Breast epithelium (tissue), 4 donors: ENCODE data around the gene SIK3. TPM values are rescaled to one million over a fixed set of nuclear protein-coding genes. Genes with fewer than 3 reads are reported as not detected.
A peak's percentile ranks its signal among the peaks of the same experiment; 100 is the strongest.

Experiments
- DNase-seq, 2 donors: peaks; one replicate each; pipeline ENCODE4 v3.0.0-alpha.2; 2019; ENCODE audit warnings: low spot score in 2 of 2
- H3K27ac ChIP-seq, 2 donors: fragments of 200-600 bp; sonication (generic) in 1 of 2; one replicate each; pipeline ENCODE4 v1.5.1; 2016 to 2019; ENCODE audit warnings: mild to moderate bottlenecking in 1 of 2
- H3K27me3 ChIP-seq, 2 donors: fragments of 200-600 bp; sonication (generic) in 1 of 2; one replicate each; pipeline versions ENCODE4 v1.5.1 to v1.6.0; 2017 to 2019; ENCODE audit warnings: control low read depth in 1 of 2, mild to moderate bottlenecking in 1 of 2
- H3K36me3 ChIP-seq: fragments of 200-600 bp; one replicate; pipeline ENCODE4 v1.5.1; 2019
- H3K4me1 ChIP-seq, 2 donors: fragments of 200-600 bp; sonication (generic); one replicate each; pipeline ENCODE4 v1.5.1; 2016 to 2019; ENCODE audit warnings: control low read depth in 1 of 2
- H3K4me3 ChIP-seq, 3 donors: fragments of 200-600 bp; sonication (generic); 1 replicate in 2 of 3; 2 replicates in 1 of 3; pipeline ENCODE4 v1.5.1; 2016 to 2019; ENCODE audit warnings: mild to moderate bottlenecking in 3 of 3, moderate library complexity in 2 of 3
- H3K9me3 ChIP-seq, 2 donors: fragments of 200-600 bp; sonication (generic) in 1 of 2; one replicate each; pipeline ENCODE4 v1.5.1; 2016 to 2019; ENCODE audit warnings: control low read depth in 1 of 2
- POLR2A ChIP-seq: fragments of 450-650 bp; IDR thresholded peaks from one replicate; pipeline ENCODE4 v1.6.1; 2016; ENCODE audit warnings: antibody characterized with exemption, mild to moderate bottlenecking, moderate library complexity
- POLR2AphosphoS5 ChIP-seq, 3 donors: sonication (generic); formaldehyde crosslinking; IDR thresholded peaks; one replicate each; pipeline ENCODE4 v1.6.1; 2017; ENCODE audit warnings: antibody characterized with exemption in 3 of 3
- intact Hi-C: fragments of 100-400 bp; cut with DNase I; formaldehyde crosslinking; loops from one replicate; pipeline ENCODE4 v1.15.1; 2023; ENCODE audit warnings: low total_unique reads
- total RNA-seq, 3 donors: library from RNA; depleted of rRNA; stranded (reverse); fragments of >200 nt; gene quantifications; one replicate each; pipeline ENCODE4 v1.1.0, GENCODE V29; 2016
- TF ChIP-seq, protein P1 (sequence below), 3 donors: fragments of 450-650 bp; IDR thresholded peaks; one replicate each; pipeline ENCODE4 v1.5.1; 2016 to 2017; ENCODE audit warnings: antibody characterized with exemption in 3 of 3, mild to moderate bottlenecking in 3 of 3, moderate library complexity in 3 of 3

Gene SIK3
- total RNA-seq, 3 donors from 2014 or later, result 26.9 to 110 (median 57.0) TPM

DNA sequence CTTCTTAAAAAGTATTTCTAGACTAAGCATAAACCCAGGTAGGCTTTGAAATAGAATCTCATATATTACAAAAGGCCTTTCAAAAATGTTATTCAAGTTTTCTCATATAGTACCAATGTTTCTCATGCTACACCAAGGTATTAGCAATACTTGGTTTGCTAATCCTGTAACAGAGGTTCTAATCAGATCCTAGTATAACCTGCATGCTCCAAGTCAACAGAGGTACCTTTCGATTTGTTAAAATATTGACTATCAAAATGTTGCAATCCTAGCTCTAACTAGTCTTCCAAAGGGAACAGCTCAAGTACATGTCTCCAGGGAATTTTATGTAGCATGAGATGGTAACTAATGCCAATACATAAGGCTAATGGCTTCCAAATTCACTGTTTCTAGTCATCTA, 162.7 kb downstream of the SIK3 start:
- no peak for TF ChIP-seq POLR2A
- TF ChIP-seq, protein P1, sequence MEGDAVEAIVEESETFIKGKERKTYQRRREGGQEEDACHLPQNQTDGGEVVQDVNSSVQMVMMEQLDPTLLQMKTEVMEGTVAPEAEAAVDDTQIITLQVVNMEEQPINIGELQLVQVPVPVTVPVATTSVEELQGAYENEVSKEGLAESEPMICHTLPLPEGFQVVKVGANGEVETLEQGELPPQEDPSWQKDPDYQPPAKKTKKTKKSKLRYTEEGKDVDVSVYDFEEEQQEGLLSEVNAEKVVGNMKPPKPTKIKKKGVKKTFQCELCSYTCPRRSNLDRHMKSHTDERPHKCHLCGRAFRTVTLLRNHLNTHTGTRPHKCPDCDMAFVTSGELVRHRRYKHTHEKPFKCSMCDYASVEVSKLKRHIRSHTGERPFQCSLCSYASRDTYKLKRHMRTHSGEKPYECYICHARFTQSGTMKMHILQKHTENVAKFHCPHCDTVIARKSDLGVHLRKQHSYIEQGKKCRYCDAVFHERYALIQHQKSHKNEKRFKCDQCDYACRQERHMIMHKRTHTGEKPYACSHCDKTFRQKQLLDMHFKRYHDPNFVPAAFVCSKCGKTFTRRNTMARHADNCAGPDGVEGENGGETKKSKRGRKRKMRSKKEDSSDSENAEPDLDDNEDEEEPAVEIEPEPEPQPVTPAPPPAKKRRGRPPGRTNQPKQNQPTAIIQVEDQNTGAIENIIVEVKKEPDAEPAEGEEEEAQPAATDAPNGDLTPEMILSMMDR (IDR thresholded peaks at IDR 0.05), result no peak
- TF ChIP-seq POLR2AphosphoS5 (IDR thresholded peaks at IDR 0.05), result no peak
- intact Hi-C loops, result no loop called here
- no peak for DNase-seq

DNA sequence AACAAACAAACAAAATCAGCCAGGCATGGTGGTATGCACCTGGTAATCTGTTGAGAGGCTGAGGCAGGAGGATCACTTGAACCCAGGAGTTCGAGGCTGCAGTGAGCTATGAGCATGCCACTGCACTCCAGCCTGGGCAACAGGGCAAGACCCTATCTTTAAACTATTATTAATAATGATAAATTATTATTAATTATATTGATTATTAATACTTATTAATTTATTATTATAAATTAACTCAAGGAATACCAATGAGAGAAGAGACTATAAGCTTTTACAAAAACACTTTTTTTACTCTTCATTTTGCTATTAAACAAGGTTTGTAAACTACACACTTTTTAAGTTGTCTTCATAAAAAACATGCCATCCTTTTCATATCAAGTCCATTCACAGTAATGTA, 163.1 kb downstream of the SIK3 start:
- no peaks in the 10 kb centered on the region for H3K27me3 ChIP-seq
- TF ChIP-seq, protein P1 (IDR thresholded peaks at IDR 0.05), result no peak
- TF ChIP-seq POLR2A (no peak), POLR2AphosphoS5 (IDR thresholded peaks at IDR 0.05) (no peak)
- DNase-seq, result no peak
- H3K4me1 ChIP-seq, result no peaks in the 10 kb centered on the region
- intact Hi-C loops, result no loop called here
- H3K4me3 ChIP-seq, result no peak overlapping the region
- no peak overlapping the region for H3K27ac ChIP-seq
- H3K9me3 ChIP-seq, result no peaks in the 10 kb centered on the region
- H3K36me3 ChIP-seq, result no peaks in the 10 kb centered on the region

More for the DNA sequence above, 162.7 kb downstream of the SIK3 start:
- Histone ChIP-seq H3K4me1 (no peaks in the 10 kb centered on the region), H3K27ac (no peak overlapping the region), H3K4me3 (no peak overlapping the region), H3K9me3 (no peaks in the 10 kb centered on the region), H3K36me3 (no peaks in the 10 kb centered on the region), H3K27me3 (no peaks in the 10 kb centered on the region)

DNA sequence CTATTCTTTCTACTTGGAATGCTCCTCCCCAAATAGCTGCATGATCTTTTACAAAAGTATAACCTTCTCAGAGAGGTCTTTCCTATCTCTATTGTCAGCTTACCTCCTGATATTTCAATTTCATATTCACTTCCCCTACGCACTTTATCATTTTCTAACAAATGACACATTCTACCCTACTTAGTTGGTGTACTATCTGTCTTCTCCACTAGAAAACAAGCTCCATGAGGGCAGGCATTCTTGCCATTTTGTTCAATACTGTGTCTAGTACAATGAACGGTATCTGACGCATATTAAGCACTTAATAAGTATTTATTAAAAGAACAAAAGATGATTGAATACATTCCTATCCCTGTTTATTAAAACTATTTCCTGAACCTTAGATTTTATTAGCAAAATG, 164.3 kb downstream of the SIK3 start:
- Histone ChIP-seq H3K4me1 (no peaks in the 10 kb centered on the region), H3K36me3 (no peaks in the 10 kb centered on the region), H3K27ac (no peak overlapping the region), H3K4me3 (no peak overlapping the region), H3K9me3 (no peaks in the 10 kb centered on the region), H3K27me3 (no peaks in the 10 kb centered on the region)
- TF ChIP-seq POLR2A (no peak), POLR2AphosphoS5 (IDR thresholded peaks at IDR 0.05) (no peak)
- TF ChIP-seq, protein P1 (IDR thresholded peaks at IDR 0.05), result no peak
- no peak for DNase-seq
- intact Hi-C loops, result no loop called here

DNA sequence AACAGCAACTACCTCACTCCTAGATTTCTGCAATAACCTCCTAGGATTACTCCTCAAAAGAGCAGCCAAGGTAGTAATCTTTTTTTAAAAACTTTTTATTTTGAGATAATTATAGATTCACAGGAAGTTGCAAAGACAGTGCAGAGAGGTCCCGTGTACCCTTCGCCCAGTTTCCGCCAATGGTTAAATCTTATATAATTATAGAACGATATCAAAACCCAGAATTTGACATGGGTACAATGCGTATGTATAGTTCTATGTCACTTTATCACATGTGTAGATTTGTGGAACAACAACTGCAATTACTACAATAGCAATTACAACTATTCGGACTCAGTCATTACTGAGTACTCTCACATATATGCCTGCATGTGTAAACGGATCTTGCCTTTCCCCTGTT, 166.0 kb downstream of the SIK3 start:
- H3K4me1 ChIP-seq, result no peaks in the 10 kb centered on the region
- intact Hi-C loops, result no loop called here
- DNase-seq, result no peak
- H3K36me3 ChIP-seq, result no peaks in the 10 kb centered on the region
- no peak overlapping the region for H3K4me3 ChIP-seq
- peak overlapping the region in 1 of 2 donors; percentile 40 for H3K27ac ChIP-seq
- TF ChIP-seq, protein P1 (IDR thresholded peaks at IDR 0.05), result no peak
- TF ChIP-seq POLR2AphosphoS5 (IDR thresholded peaks at IDR 0.05) (no peak), POLR2A (no peak)
- no peaks in the 10 kb centered on the region for H3K9me3 ChIP-seq
- H3K27me3 ChIP-seq, result no peaks in the 10 kb centered on the region

DNA sequence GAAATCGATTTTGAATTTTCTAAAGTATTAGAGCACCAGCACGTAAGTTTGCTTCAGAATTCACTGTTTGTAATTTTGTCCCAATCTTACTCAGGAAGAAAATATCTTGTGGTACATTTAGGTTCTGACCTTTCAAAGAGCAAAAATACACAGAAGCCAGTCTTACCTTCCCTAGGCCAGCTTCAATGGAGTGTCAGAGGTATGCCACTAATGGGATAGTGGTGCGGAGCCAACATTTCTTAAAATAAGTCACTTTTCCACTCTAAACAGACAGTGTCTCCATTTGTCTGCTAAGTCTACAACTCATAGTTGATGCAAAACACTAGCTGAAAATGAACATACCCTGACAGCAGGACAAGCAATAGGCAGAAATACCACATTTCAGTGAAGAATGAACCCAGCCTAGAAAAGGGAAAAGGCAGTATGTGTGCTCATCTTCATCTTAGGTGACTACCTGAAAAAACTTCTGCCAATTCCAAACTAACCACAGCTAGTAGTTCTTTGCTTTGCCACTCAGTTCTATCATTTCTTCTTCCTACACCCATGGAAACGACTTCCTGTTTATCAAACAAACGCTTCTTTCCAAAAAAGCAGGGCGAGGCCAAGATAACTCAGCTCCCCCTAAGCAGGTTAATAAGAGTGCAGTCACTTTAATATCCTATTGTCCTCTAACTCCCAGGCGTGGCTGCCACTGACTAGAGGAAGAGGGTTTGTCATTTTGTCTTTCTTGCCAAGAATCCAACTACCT, 166.8 kb downstream of the SIK3 start:
- Histone ChIP-seq H3K27ac (peak overlapping the region; percentile 40 to 48), H3K36me3 (no peaks in the 10 kb centered on the region), H3K9me3 (no peaks in the 10 kb centered on the region), H3K4me3 (no peak overlapping the region), H3K4me1 (no peaks in the 10 kb centered on the region), H3K27me3 (no peaks in the 10 kb centered on the region)
- TF ChIP-seq POLR2A (no peak), POLR2AphosphoS5 (IDR thresholded peaks at IDR 0.05) (no peak)
- peak in 1 of 2 donors; percentile 51 for DNase-seq
- intact Hi-C loops, result no loop called here
